Measurements from ENCODE around the gene ZMIZ1. TPM values are rescaled to one million over a fixed set of nuclear protein-coding genes. Genes with fewer than 3 reads are reported as not detected.

The ZMIZ1 gene
- polyA plus RNA-seq, 1 experiment: 13.0 TPM

GRCh38 chr10:79220307-79220706, 151.5 kb downstream of the ZMIZ1 start:
- Histone ChIP-seq H3K27me3 (ENCODE audit: control insufficient read depth, insufficient read depth, low read length) (no peaks in the 10 kb centered on the region), H3K36me3 (ENCODE audit: control insufficient read depth, insufficient read depth, low read length) (peaks cover 29% of the 10 kb centered on the region), H3K4me3 (ENCODE audit: low read depth, low read length) (no peak overlapping the region)
- no peak for DNase-seq (ENCODE audit: low read depth)
- ChIA-PET CTCF (interaction anchor here (1.1 kb wide), 1 partner anchor 25 kb away, joined by 3 read pairs; no protein-coding TSS in a partner anchor), POLR2A (no interaction called here)
- TF ChIP-seq CTCF (IDR thresholded peaks at IDR 0.05; ENCODE audit: insufficient read depth, low read depth, low read length): no peak

- Histone ChIP-seq H3K4me3 (ENCODE audit: low read depth, low read length) (no peak overlapping the region), H3K36me3 (ENCODE audit: control insufficient read depth, insufficient read depth, low read length) (peaks cover 25% of the 10 kb centered on the region), H3K27me3 (ENCODE audit: control insufficient read depth, insufficient read depth, low read length) (no peaks in the 10 kb centered on the region)
- POLR2A ChIA-PET: no interaction called here
- CTCF ChIA-PET: interaction anchor here (1.0 to 1.1 kb wide), 4 partner anchors 11 to 26 kb away, joined by 3 read pairs; no protein-coding TSS in a partner anchor
- DNase-seq (ENCODE audit: low read depth): peak; percentile 44
- TF ChIP-seq CTCF (IDR thresholded peaks at IDR 0.05; ENCODE audit: insufficient read depth, low read depth, low read length): 0 out of 2 replicates have a peak, but pooled peaks have one; percentile 13
These were observed 152.6 kb downstream of the ZMIZ1 start for GRCh38 chr10:79221110-79222051.

GRCh38 chr10:79222186-79222585, 153.4 kb downstream of the ZMIZ1 start:
- no peak for DNase-seq (ENCODE audit: low read depth)
- no peak for TF ChIP-seq CTCF (IDR thresholded peaks at IDR 0.05; ENCODE audit: insufficient read depth, low read depth, low read length)
- POLR2A ChIA-PET: no interaction called here
- H3K27me3 ChIP-seq (ENCODE audit: control insufficient read depth, insufficient read depth, low read length): no peaks in the 10 kb centered on the region
- CTCF ChIA-PET: no interaction called here
- peaks cover 22% of the 10 kb centered on the region for H3K36me3 ChIP-seq (ENCODE audit: control insufficient read depth, insufficient read depth, low read length)
- H3K4me3 ChIP-seq (ENCODE audit: low read depth, low read length): no peak overlapping the region

GRCh38 chr10:79223091-79224048, 154.6 kb downstream of the ZMIZ1 start:
- TF ChIP-seq CTCF (IDR thresholded peaks at IDR 0.05; ENCODE audit: insufficient read depth, low read depth, low read length): no peak
- Histone ChIP-seq H3K36me3 (ENCODE audit: control insufficient read depth, insufficient read depth, low read length) (peaks cover 23% of the 10 kb centered on the region), H3K27me3 (ENCODE audit: control insufficient read depth, insufficient read depth, low read length) (no peaks in the 10 kb centered on the region), H3K4me3 (ENCODE audit: low read depth, low read length) (no peak overlapping the region)
- DNase-seq (ENCODE audit: low read depth): no peak
- ChIA-PET POLR2A (no interaction called here), CTCF (interaction anchor here (0.6 to 0.9 kb wide), 2 partner anchors 13 to 796 kb away, joined by 3 read pairs; no protein-coding TSS in a partner anchor)
